Keratinocyte (primary cell): ENCODE measurements around the gene CACNA1C.

Experiments used
- EZH2 ChIP-seq: IDR thresholded peaks from one replicate; pipeline ENCODE4 v1.6.1; 2012; ENCODE audit warnings: inconsistent platforms, mild to moderate bottlenecking, low read length, moderate library complexity
- TF ChIP-seq, protein P1 (sequence below), 3 experiments: IDR thresholded peaks in 1 of 3; conservative IDR thresholded peaks in 1 of 3; optimal IDR thresholded peaks in 1 of 3; 2 replicates in 2 of 3; 3 replicates in 1 of 3; pipeline versions ENCODE3 to v1.5.1; 2011; ENCODE audit warnings: low read length in 3 of 3, mild to moderate bottlenecking in 3 of 3, moderate library complexity in 2 of 3, control low read depth in 1 of 3, inconsistent platforms in 1 of 3; ENCODE audit not compliant: insufficient read depth in 2 of 3; ENCODE audit errors: extremely low read depth in 1 of 3

DNA sequence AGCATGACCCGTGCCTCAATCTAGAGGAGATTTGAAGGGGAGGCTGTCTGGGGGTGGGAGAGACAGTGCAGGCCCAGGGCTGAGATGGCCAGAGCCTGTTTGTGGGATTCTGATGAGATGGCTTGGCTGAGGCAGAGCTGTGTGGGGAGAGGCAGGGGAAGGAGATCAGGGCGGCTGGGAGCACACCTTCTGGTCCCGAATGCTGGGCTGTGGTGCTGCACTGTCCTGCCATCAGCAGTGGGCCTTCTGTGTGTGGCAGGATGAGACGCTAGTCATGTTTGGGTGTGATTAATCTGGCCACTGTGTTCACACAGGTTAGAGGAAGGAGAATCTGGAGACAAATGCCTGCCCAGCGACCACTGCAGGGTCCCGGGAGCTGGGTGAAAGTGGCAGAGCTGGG is 300.9 kb downstream of the CACNA1C start:
- TF ChIP-seq, protein P1, sequence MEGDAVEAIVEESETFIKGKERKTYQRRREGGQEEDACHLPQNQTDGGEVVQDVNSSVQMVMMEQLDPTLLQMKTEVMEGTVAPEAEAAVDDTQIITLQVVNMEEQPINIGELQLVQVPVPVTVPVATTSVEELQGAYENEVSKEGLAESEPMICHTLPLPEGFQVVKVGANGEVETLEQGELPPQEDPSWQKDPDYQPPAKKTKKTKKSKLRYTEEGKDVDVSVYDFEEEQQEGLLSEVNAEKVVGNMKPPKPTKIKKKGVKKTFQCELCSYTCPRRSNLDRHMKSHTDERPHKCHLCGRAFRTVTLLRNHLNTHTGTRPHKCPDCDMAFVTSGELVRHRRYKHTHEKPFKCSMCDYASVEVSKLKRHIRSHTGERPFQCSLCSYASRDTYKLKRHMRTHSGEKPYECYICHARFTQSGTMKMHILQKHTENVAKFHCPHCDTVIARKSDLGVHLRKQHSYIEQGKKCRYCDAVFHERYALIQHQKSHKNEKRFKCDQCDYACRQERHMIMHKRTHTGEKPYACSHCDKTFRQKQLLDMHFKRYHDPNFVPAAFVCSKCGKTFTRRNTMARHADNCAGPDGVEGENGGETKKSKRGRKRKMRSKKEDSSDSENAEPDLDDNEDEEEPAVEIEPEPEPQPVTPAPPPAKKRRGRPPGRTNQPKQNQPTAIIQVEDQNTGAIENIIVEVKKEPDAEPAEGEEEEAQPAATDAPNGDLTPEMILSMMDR (optimal IDR thresholded peaks at IDR 0.05 in 1 of 3, IDR thresholded peaks at IDR 0.05 in 1 of 3, conservative IDR thresholded peaks at IDR 0.05 in 1 of 3; ENCODE audit: extremely low read depth in 1 of 3, insufficient read depth in 2 of 3, low read length in 3 of 3) = no peak
- no peak for TF ChIP-seq EZH2
